Liver (tissue), 3 donors: Measurements from ENCODE around the gene CACNA1F.

Experiments used
- EGR1 ChIP-seq, 2 donors: IDR thresholded peaks; 2 replicates each; pipeline ENCODE4 v1.6.1; 2016 to 2018; ENCODE audit warnings: antibody characterized with exemption in 2 of 2, low read depth in 2 of 2
- FOXA2 ChIP-seq: IDR thresholded peaks from 2 replicates; pipeline ENCODE4 v1.6.1; 2016; ENCODE audit warnings: antibody characterized with exemption
- GABPA ChIP-seq, 2 donors: IDR thresholded peaks in 1 of 2; conservative IDR thresholded peaks in 1 of 2; 2 replicates each; pipeline ENCODE4 v1.6.1; 2016; ENCODE audit warnings: antibody characterized with exemption in 2 of 2, mild to moderate bottlenecking in 1 of 2, moderate library complexity in 1 of 2
- HNF4A ChIP-seq, 2 donors: conservative IDR thresholded peaks; 2 replicates each; pipeline ENCODE4 v1.6.1; 2016; ENCODE audit warnings: antibody characterized with exemption in 2 of 2, mild to moderate bottlenecking in 2 of 2
- RAD21 ChIP-seq, 2 donors: IDR thresholded peaks; 2 replicates each; pipeline ENCODE4 v1.6.1; 2016; ENCODE audit warnings: antibody characterized with exemption in 2 of 2, mild to moderate bottlenecking in 2 of 2
- RXRA ChIP-seq, 2 donors: IDR thresholded peaks; 2 replicates each; pipeline ENCODE4 v1.6.1; 2017 to 2018; ENCODE audit warnings: antibody characterized with exemption in 2 of 2, mild to moderate bottlenecking in 1 of 2
- SP1 ChIP-seq: IDR thresholded peaks from 2 replicates; pipeline ENCODE4 v1.6.1; 2018; ENCODE audit warnings: antibody characterized with exemption, mild to moderate bottlenecking
- TAF1 ChIP-seq: conservative IDR thresholded peaks from 2 replicates; pipeline ENCODE4 v1.6.1; 2016; ENCODE audit warnings: antibody characterized with exemption, mild to moderate bottlenecking
- YY1 ChIP-seq: IDR thresholded peaks from 2 replicates; pipeline ENCODE4 v1.6.1; 2016; ENCODE audit warnings: antibody characterized with exemption, mild to moderate bottlenecking
- TF ChIP-seq, protein P1 (sequence below): fragments of 150-350 bp; IDR thresholded peaks from 2 replicates; pipeline ENCODE4 v1.5.1; 2017; ENCODE audit warnings: improper control_type of control experiment, low read depth, low read length; ENCODE audit not compliant: missing input control
- TF ChIP-seq, protein P2 (sequence below): IDR thresholded peaks from 2 replicates; pipeline ENCODE4 v1.6.1; 2016; ENCODE audit warnings: antibody characterized with exemption, mild to moderate bottlenecking
- TF ChIP-seq, protein P3 (sequence below): IDR thresholded peaks from 2 replicates; pipeline ENCODE4 v1.6.1; 2016; ENCODE audit warnings: antibody characterized with exemption
- TF ChIP-seq, protein P4 (sequence below): IDR thresholded peaks from 2 replicates; pipeline ENCODE4 v1.6.1; 2016; ENCODE audit warnings: antibody characterized with exemption
- donor health status: healthy.
- donor health status: healthy.

DNA sequence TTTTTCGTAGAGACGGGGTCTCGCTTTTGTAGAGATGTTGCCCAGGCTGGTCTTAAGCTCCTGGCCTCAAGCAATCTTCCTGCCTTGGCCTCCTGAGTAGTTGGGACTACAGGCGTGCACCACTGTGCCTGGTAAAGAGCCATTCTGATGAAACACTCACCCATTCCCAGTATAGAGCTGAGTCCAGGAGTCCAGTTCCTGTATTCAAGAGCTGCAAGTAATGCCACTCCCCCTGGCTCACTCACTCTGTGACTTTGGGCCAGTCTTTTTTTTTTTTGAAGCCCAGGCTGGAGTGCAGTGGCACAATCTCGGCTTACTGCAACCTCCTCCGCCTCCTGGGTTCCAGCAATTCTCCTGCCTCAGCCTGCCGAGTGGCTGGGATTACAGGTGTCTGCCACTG is 5.6 kb upstream of the CACNA1F start:
- peak in 1 of 2 donors; percentile 65 for TF ChIP-seq HNF4A (conservative IDR thresholded peaks at IDR 0.05)
- TF ChIP-seq, protein P1, sequence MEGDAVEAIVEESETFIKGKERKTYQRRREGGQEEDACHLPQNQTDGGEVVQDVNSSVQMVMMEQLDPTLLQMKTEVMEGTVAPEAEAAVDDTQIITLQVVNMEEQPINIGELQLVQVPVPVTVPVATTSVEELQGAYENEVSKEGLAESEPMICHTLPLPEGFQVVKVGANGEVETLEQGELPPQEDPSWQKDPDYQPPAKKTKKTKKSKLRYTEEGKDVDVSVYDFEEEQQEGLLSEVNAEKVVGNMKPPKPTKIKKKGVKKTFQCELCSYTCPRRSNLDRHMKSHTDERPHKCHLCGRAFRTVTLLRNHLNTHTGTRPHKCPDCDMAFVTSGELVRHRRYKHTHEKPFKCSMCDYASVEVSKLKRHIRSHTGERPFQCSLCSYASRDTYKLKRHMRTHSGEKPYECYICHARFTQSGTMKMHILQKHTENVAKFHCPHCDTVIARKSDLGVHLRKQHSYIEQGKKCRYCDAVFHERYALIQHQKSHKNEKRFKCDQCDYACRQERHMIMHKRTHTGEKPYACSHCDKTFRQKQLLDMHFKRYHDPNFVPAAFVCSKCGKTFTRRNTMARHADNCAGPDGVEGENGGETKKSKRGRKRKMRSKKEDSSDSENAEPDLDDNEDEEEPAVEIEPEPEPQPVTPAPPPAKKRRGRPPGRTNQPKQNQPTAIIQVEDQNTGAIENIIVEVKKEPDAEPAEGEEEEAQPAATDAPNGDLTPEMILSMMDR: no peak
- no peak for TF ChIP-seq YY1
- no peak for TF ChIP-seq RAD21 (IDR thresholded peaks at IDR 0.05)
- TF ChIP-seq TAF1: no peak
- TF ChIP-seq, protein P2, sequence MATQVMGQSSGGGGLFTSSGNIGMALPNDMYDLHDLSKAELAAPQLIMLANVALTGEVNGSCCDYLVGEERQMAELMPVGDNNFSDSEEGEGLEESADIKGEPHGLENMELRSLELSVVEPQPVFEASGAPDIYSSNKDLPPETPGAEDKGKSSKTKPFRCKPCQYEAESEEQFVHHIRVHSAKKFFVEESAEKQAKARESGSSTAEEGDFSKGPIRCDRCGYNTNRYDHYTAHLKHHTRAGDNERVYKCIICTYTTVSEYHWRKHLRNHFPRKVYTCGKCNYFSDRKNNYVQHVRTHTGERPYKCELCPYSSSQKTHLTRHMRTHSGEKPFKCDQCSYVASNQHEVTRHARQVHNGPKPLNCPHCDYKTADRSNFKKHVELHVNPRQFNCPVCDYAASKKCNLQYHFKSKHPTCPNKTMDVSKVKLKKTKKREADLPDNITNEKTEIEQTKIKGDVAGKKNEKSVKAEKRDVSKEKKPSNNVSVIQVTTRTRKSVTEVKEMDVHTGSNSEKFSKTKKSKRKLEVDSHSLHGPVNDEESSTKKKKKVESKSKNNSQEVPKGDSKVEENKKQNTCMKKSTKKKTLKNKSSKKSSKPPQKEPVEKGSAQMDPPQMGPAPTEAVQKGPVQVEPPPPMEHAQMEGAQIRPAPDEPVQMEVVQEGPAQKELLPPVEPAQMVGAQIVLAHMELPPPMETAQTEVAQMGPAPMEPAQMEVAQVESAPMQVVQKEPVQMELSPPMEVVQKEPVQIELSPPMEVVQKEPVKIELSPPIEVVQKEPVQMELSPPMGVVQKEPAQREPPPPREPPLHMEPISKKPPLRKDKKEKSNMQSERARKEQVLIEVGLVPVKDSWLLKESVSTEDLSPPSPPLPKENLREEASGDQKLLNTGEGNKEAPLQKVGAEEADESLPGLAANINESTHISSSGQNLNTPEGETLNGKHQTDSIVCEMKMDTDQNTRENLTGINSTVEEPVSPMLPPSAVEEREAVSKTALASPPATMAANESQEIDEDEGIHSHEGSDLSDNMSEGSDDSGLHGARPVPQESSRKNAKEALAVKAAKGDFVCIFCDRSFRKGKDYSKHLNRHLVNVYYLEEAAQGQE: no peak
- TF ChIP-seq, protein P3, sequence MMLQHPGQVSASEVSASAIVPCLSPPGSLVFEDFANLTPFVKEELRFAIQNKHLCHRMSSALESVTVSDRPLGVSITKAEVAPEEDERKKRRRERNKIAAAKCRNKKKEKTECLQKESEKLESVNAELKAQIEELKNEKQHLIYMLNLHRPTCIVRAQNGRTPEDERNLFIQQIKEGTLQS: no peak
- TF ChIP-seq EGR1 (IDR thresholded peaks at IDR 0.05; ENCODE audit: low read depth in 2 of 2): no peak
- TF ChIP-seq, protein P4, sequence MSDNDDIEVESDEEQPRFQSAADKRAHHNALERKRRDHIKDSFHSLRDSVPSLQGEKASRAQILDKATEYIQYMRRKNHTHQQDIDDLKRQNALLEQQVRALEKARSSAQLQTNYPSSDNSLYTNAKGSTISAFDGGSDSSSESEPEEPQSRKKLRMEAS: no peak
- TF ChIP-seq FOXA2: no peak
- TF ChIP-seq GABPA (IDR thresholded peaks at IDR 0.05 in 1 of 2, conservative IDR thresholded peaks at IDR 0.05 in 1 of 2): no peak
- TF ChIP-seq RXRA (IDR thresholded peaks at IDR 0.05): no peak
- TF ChIP-seq SP1: peak; percentile 25
